ENCODE data around the gene PI4KA.

GRCh38 chr22:20782083-20782482 is 76.5 kb downstream of the PI4KA start:
- TF ChIP-seq CTCF (IDR thresholded peaks at IDR 0.05; ENCODE audit: low read depth, low read length, missing input control) (no peak), MAX (IDR thresholded peaks at IDR 0.05) (no peak), TAF1 (conservative IDR thresholded peaks at IDR 0.05) (no peak), RAD21 (IDR thresholded peaks at IDR 0.05) (no peak), GABPA (IDR thresholded peaks at IDR 0.05 in 1 of 2, conservative IDR thresholded peaks at IDR 0.05 in 1 of 2) (no peak), SP1 (IDR thresholded peaks at IDR 0.05) (no peak), ATF3 (IDR thresholded peaks at IDR 0.05) (no peak), JUND (IDR thresholded peaks at IDR 0.05) (no peak), RXRA (IDR thresholded peaks at IDR 0.05) (no peak), EGR1 (IDR thresholded peaks at IDR 0.05; ENCODE audit: low read depth in 2 of 2) (no peak), ZBTB33 (IDR thresholded peaks at IDR 0.05) (no peak), REST (IDR thresholded peaks at IDR 0.05) (no peak), HNF4G (IDR thresholded peaks at IDR 0.05) (no peak), YY1 (IDR thresholded peaks at IDR 0.05) (no peak)

Measured in liver (tissue), 3 donors.